ENCODE results near the gene PTPRD. TPM values are rescaled to one million over a fixed set of nuclear protein-coding genes. Genes with fewer than 3 reads are reported as not detected.

The PTPRD gene
- total and polyA plus RNA-seq, 5 donors from 2014 or later = 0.47 TPM; not detected in 4

DNA sequence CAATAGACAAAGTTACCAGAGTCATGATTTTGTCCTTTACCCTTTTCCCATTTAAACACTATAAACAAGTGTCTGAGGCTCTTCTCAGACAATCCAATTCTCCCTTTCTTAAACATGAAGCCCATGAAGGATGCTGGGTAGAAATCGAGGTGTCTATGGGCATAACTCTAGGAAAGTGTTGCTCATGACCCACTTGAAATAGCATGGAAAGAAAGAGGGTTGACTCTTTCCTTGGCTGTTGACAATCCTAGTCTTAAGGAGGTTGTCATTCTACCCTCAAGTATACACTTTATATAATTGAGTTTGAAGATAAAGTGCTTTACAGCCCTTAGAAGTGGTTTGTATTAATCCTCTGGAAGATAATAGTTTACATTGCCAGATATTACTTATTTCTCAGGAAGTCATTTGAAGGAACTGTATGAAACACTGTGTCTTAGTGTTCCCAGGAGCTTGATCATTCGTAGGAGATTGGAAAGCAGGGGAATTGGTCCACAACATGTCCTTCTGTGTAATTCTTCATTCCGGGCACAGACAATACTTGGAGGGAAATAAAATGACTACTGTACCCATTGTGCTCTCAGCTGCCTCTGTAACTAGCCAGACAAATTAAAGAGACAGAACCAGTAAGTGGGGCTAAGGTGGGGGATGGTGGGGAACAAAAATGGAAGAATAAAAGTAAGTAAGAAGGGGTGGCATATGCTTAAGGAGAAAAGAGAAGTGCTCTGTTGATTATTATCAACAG, 1734.9 kb downstream of the PTPRD start:
- peaks cover 0 to 3% (median 0%) of the 10 kb centered on the region in 7 donors for H3K9me3 Mint-ChIP-seq
- Histone ChIP-seq H3K27ac (ENCODE audit: insufficient read depth, low read length, poor library complexity, severe bottlenecking) (no peak overlapping the region), H3K4me1 (ENCODE audit: control insufficient read depth, insufficient read depth, low read length, poor library complexity, severe bottlenecking) (no peaks in the 10 kb centered on the region)

DNA sequence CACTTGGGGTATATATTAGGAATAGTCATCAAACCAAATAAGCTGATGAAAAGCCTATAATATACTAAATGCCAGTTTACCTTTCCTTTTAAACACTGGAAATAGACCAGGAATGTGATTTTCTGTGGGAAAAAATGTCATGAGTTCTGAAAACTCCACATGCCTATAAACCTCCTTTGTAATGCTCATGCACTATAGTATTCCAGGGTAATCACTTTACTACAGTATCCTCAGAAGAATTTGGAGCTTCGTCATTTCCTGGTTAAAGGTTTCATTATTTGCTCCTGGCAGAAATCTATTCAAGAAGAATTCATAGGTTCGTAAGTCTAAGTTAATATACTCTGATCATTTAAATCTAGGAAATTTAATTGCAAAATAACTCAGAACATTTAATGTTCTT, 1736.5 kb downstream of the PTPRD start:
- Mint-ChIP-seq H3K4me3 (no peak overlapping the region), H3K27ac (no peak overlapping the region), H3K36me3 (no peaks in the 10 kb centered on the region), H3K9me3 (peaks cover 0 to 3% (median 0%) of the 10 kb centered on the region in 7 donors), H3K4me1 (no peaks in the 10 kb centered on the region), H3K27me3 (no peaks in the 10 kb centered on the region)
- H3K4me3 ChIP-seq (ENCODE audit: low read depth, low read length) = no peak overlapping the region
- no peaks in the 10 kb centered on the region for H3K4me1 ChIP-seq (ENCODE audit: control insufficient read depth, insufficient read depth, low read length, poor library complexity, severe bottlenecking)
- DNase-seq (no peak), ATAC-seq (ENCODE audit: low read depth in 2 of 2) (no peak)
- no peaks in the 10 kb centered on the region for H3K27me3 ChIP-seq (ENCODE audit: control insufficient read depth, insufficient read depth, low read length)
- H3K27ac ChIP-seq (ENCODE audit: insufficient read depth, low read length, poor library complexity, severe bottlenecking) = no peak overlapping the region
- no peaks in the 10 kb centered on the region for H3K36me3 ChIP-seq (ENCODE audit: control insufficient read depth, insufficient read depth, low read length)
- H3K9me3 ChIP-seq (ENCODE audit: control insufficient read depth in 2 of 2, low read length in 2 of 2) = no peaks in the 10 kb centered on the region

More for the DNA sequence above, 1734.9 kb downstream of the PTPRD start:
- ATAC-seq (ENCODE audit: low read depth in 2 of 2) (no peak), DNase-seq (no peak)
- Histone ChIP-seq H3K36me3 (ENCODE audit: control insufficient read depth, insufficient read depth, low read length) (no peaks in the 10 kb centered on the region), H3K9me3 (ENCODE audit: control insufficient read depth in 2 of 2, low read length in 2 of 2) (no peaks in the 10 kb centered on the region), H3K27me3 (ENCODE audit: control insufficient read depth, insufficient read depth, low read length) (no peaks in the 10 kb centered on the region), H3K4me3 (ENCODE audit: low read depth, low read length) (no peak overlapping the region)
- Mint-ChIP-seq H3K27me3 (no peaks in the 10 kb centered on the region), H3K4me3 (no peak overlapping the region), H3K4me1 (no peaks in the 10 kb centered on the region), H3K27ac (no peak overlapping the region), H3K36me3 (no peaks in the 10 kb centered on the region)

DNA sequence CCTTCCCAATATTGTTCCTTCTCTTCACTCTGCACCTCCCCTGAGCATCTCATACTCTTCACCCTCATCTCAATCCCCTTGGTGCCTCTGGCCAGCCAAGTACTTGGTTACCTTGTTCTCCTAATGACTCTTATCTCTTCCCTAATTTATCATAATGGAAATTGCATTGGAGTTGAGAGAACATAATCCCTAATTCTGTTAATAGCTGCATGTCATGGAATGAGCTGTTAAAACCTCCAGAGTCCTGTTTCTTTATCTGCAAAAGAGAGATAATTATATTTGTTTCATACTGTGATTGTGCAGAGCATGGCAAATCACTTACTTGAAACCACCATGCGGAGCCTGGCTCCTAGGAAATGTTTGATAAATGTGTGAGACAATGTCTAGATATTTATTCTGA, 1738.3 kb downstream of the PTPRD start:
- Histone ChIP-seq H3K4me3 (ENCODE audit: low read depth, low read length) (no peak overlapping the region), H3K27ac (ENCODE audit: insufficient read depth, low read length, poor library complexity, severe bottlenecking) (no peak overlapping the region), H3K4me1 (ENCODE audit: control insufficient read depth, insufficient read depth, low read length, poor library complexity, severe bottlenecking) (no peaks in the 10 kb centered on the region), H3K36me3 (ENCODE audit: control insufficient read depth, insufficient read depth, low read length) (no peaks in the 10 kb centered on the region), H3K27me3 (ENCODE audit: control insufficient read depth, insufficient read depth, low read length) (no peaks in the 10 kb centered on the region), H3K9me3 (ENCODE audit: control insufficient read depth in 2 of 2, low read length in 2 of 2) (no peaks in the 10 kb centered on the region)
- no peak for ATAC-seq (ENCODE audit: low read depth in 2 of 2)
- Mint-ChIP-seq H3K9me3 (peaks cover 0 to 6% (median 0%) of the 10 kb centered on the region in 7 donors), H3K36me3 (no peaks in the 10 kb centered on the region), H3K4me1 (no peaks in the 10 kb centered on the region), H3K27me3 (no peaks in the 10 kb centered on the region), H3K4me3 (peak overlapping the region in 1 of 4 donors; percentile 61), H3K27ac (no peak overlapping the region)
- no peak for DNase-seq

DNA sequence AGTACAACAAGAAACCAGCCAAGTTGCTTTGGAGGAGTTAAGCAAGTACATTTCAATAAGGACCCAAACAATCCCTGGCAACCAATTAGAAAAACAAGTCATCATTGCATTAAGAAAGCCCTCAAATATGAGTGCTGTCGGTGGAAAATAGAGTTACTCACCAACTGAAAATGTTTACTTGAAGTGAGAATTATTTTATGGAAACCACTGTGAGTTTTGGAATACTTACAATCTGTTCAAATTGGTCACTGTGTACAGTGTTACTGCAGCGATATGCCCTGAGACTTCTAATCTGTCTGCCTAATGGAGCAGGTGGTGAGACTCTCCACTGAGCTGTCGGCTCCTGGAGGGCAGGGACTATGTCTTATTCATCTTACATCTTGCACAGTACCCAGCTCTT, 1740.0 kb downstream of the PTPRD start:
- no peak for ATAC-seq (ENCODE audit: low read depth in 2 of 2)
- Histone ChIP-seq H3K4me3 (ENCODE audit: low read depth, low read length) (no peak overlapping the region), H3K27me3 (ENCODE audit: control insufficient read depth, insufficient read depth, low read length) (no peaks in the 10 kb centered on the region), H3K4me1 (ENCODE audit: control insufficient read depth, insufficient read depth, low read length, poor library complexity, severe bottlenecking) (no peaks in the 10 kb centered on the region), H3K9me3 (ENCODE audit: control insufficient read depth in 2 of 2, low read length in 2 of 2) (no peaks in the 10 kb centered on the region), H3K27ac (ENCODE audit: insufficient read depth, low read length, poor library complexity, severe bottlenecking) (no peak overlapping the region), H3K36me3 (ENCODE audit: control insufficient read depth, insufficient read depth, low read length) (no peaks in the 10 kb centered on the region)
- no peak overlapping the region for H3K27ac Mint-ChIP-seq
- H3K36me3 Mint-ChIP-seq = no peaks in the 10 kb centered on the region
- H3K4me3 Mint-ChIP-seq = no peak overlapping the region
- no peaks in the 10 kb centered on the region for H3K27me3 Mint-ChIP-seq
- no peaks in the 10 kb centered on the region for H3K4me1 Mint-ChIP-seq
- H3K9me3 Mint-ChIP-seq = peaks cover 0 to 6% (median 0%) of the 10 kb centered on the region in 7 donors
- no peak for DNase-seq

DNA sequence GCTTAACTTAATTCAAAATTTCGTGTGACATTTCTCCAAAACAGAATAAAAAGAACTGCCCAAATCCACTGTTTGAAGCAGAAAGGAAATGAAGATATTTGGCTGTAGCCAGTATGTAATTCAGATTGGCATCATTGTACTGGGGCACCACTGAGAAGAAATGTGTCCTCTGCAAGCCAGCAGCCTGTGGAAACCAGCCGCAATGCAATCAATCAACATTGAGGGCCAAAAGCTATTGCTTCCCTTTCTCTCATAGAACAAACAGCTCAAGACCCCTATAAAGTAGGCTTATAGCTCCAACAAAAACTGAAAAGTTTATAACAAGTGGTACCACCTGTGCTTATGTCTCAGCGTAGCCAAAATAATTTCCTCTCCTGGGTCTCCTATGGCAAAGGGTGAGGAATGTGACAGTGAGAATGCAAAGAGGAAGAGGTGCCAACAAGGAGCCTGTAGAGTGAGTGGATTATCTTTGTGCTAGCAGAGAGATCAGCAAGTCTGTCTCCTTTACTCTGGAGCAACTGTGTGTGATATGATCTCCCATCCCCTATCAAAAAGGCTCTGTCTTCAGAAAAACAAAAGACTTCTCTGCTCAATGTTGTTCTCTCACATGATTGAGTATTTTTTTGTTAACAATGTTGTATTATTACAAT, 1740.9 kb downstream of the PTPRD start:
- Histone ChIP-seq H3K9me3 (ENCODE audit: control insufficient read depth in 2 of 2, low read length in 2 of 2) (no peaks in the 10 kb centered on the region), H3K4me1 (ENCODE audit: control insufficient read depth, insufficient read depth, low read length, poor library complexity, severe bottlenecking) (no peaks in the 10 kb centered on the region), H3K4me3 (ENCODE audit: low read depth, low read length) (no peak overlapping the region), H3K27ac (ENCODE audit: insufficient read depth, low read length, poor library complexity, severe bottlenecking) (no peak overlapping the region), H3K36me3 (ENCODE audit: control insufficient read depth, insufficient read depth, low read length) (no peaks in the 10 kb centered on the region), H3K27me3 (ENCODE audit: control insufficient read depth, insufficient read depth, low read length) (no peaks in the 10 kb centered on the region)
- Mint-ChIP-seq H3K4me1 (no peaks in the 10 kb centered on the region), H3K27ac (no peak overlapping the region), H3K9me3 (peaks cover 0 to 6% (median 0%) of the 10 kb centered on the region in 7 donors), H3K4me3 (no peak overlapping the region), H3K27me3 (no peaks in the 10 kb centered on the region), H3K36me3 (no peaks in the 10 kb centered on the region)
- DNase-seq = no peak
- no peak for ATAC-seq (ENCODE audit: low read depth in 2 of 2)

DNA sequence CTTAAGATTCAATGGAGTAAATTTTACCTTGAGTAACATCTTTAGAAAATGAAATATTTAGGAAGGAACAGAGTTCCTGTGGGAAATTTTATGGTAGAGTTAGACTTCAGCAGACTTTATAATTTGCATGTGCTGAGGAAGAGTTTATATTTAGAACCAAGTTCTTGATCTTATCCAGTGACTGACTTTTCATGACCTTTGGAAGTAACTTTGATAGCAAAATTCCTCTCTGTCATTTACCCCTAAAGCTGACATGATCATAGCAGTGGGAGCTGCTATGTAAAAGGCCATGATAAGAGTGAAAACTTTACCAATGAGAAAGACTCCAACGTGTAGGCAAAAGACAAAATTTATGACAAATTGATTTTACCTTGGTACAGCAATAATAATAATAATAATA, 1741.4 kb downstream of the PTPRD start:
- no peak overlapping the region for H3K27ac Mint-ChIP-seq
- no peaks in the 10 kb centered on the region for H3K27me3 Mint-ChIP-seq
- Histone ChIP-seq H3K36me3 (ENCODE audit: control insufficient read depth, insufficient read depth, low read length) (no peaks in the 10 kb centered on the region), H3K4me3 (ENCODE audit: low read depth, low read length) (no peak overlapping the region), H3K27ac (ENCODE audit: insufficient read depth, low read length, poor library complexity, severe bottlenecking) (no peak overlapping the region), H3K4me1 (ENCODE audit: control insufficient read depth, insufficient read depth, low read length, poor library complexity, severe bottlenecking) (no peaks in the 10 kb centered on the region), H3K27me3 (ENCODE audit: control insufficient read depth, insufficient read depth, low read length) (no peaks in the 10 kb centered on the region), H3K9me3 (ENCODE audit: control insufficient read depth in 2 of 2, low read length in 2 of 2) (no peaks in the 10 kb centered on the region)
- no peaks in the 10 kb centered on the region for H3K4me1 Mint-ChIP-seq
- no peak for ATAC-seq (ENCODE audit: low read depth in 2 of 2)
- DNase-seq = no peak
- no peak overlapping the region for H3K4me3 Mint-ChIP-seq
- H3K36me3 Mint-ChIP-seq = no peaks in the 10 kb centered on the region
- H3K9me3 Mint-ChIP-seq = peaks cover 0 to 6% (median 0%) of the 10 kb centered on the region in 7 donors

DNA sequence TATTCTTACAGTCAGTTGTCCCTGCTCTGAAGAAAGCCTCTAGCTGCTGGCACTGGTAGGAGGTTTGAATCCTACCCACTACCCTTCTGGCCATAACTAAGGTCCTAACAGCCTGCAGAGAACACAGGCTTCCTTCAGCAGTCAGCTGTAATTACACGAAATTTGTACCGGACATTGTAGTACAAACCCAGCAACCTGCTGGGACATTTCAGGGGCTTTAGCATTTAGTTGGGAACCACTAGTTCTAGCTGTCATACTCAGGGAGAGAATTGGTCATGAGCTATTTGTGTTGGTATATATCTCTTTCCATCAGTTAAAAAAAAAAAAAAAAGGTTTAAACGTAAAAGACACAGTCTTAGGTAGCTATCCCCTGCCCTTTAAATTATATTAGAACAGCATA, 1743.0 kb downstream of the PTPRD start:
- Histone ChIP-seq H3K4me1 (ENCODE audit: control insufficient read depth, insufficient read depth, low read length, poor library complexity, severe bottlenecking) (no peaks in the 10 kb centered on the region), H3K27me3 (ENCODE audit: control insufficient read depth, insufficient read depth, low read length) (no peaks in the 10 kb centered on the region), H3K27ac (ENCODE audit: insufficient read depth, low read length, poor library complexity, severe bottlenecking) (no peak overlapping the region), H3K9me3 (ENCODE audit: control insufficient read depth in 2 of 2, low read length in 2 of 2) (no peaks in the 10 kb centered on the region), H3K4me3 (ENCODE audit: low read depth, low read length) (no peak overlapping the region), H3K36me3 (ENCODE audit: control insufficient read depth, insufficient read depth, low read length) (no peaks in the 10 kb centered on the region)
- Mint-ChIP-seq H3K36me3 (no peaks in the 10 kb centered on the region), H3K4me3 (no peak overlapping the region), H3K9me3 (peaks cover 0 to 6% (median 0%) of the 10 kb centered on the region in 7 donors), H3K4me1 (no peaks in the 10 kb centered on the region), H3K27me3 (no peaks in the 10 kb centered on the region), H3K27ac (no peak overlapping the region)
- no peak for DNase-seq
- ATAC-seq (ENCODE audit: low read depth in 2 of 2) = no peak

DNA sequence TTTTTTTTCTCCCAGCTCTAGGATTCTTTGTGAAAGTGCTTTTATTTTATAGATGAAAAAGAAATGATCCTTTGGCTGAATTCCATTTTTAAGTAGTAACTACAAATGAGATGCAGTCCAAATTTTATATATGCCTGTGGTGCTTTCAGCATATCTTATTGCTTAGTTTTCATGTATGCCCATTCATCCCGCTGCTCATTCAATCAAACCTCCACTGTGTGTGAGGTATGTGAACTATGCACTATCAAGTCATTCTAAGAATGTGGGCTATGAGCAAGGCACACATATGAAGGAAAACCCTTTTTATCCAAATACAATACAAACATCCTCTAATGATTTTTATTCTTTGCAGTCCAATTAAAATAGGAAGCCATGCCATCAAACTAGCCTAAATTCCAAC, 1744.2 kb downstream of the PTPRD start:
- no peak overlapping the region for H3K4me3 ChIP-seq (ENCODE audit: low read depth, low read length)
- ATAC-seq (ENCODE audit: low read depth in 2 of 2) (no peak), DNase-seq (no peak)
- H3K4me1 Mint-ChIP-seq = no peaks in the 10 kb centered on the region
- no peaks in the 10 kb centered on the region for H3K27me3 ChIP-seq (ENCODE audit: control insufficient read depth, insufficient read depth, low read length)
- H3K9me3 ChIP-seq (ENCODE audit: control insufficient read depth in 2 of 2, low read length in 2 of 2) = no peaks in the 10 kb centered on the region
- no peaks in the 10 kb centered on the region for H3K27me3 Mint-ChIP-seq
- no peak overlapping the region for H3K27ac ChIP-seq (ENCODE audit: insufficient read depth, low read length, poor library complexity, severe bottlenecking)
- H3K4me3 Mint-ChIP-seq = no peak overlapping the region
- H3K4me1 ChIP-seq (ENCODE audit: control insufficient read depth, insufficient read depth, low read length, poor library complexity, severe bottlenecking) = no peaks in the 10 kb centered on the region
- no peaks in the 10 kb centered on the region for H3K36me3 Mint-ChIP-seq
- H3K27ac Mint-ChIP-seq = no peak overlapping the region
- no peaks in the 10 kb centered on the region for H3K36me3 ChIP-seq (ENCODE audit: control insufficient read depth, insufficient read depth, low read length)
- peaks cover 0 to 6% (median 0%) of the 10 kb centered on the region in 7 donors for H3K9me3 Mint-ChIP-seq
